Amygdala (tissue), 56 donors: Measurements from ENCODE around the gene PRRG4.
"Not testable (repeated sequence)": the region's sequence is repeated elsewhere in the genome, so short reads cannot be mapped to it uniquely, and the experiment has no call there.

ENCODE experiments used
- DNase-seq, 56 donors: peaks; one replicate each; lab custom pipeline; 2025; lab: John Stamatoyannopoulos, UW

The PRRG4 gene

GRCh38 chr11:32829680-32830412 lies at the start of gene PRRG4:
Gene PRRG4, plus strand, starts transcription at chr11:32829927. Its CDS starts 603 bp downstream, at chr11:32830530.
- DNase-seq, result peak in 22 of 56 donors; percentile 1 to 51 (median 8)

GRCh38 chr11:32780839-32781238 lies 48.9 kb upstream of the PRRG4 start:
- not testable (repeated sequence) for DNase-seq

- no peak for DNase-seq
Measured at GRCh38 chr11:32781721-32782120, 48.0 kb upstream of the PRRG4 start.

- no peak for DNase-seq
Measured at GRCh38 chr11:32785262-32785661, 44.5 kb upstream of the PRRG4 start.

- no peak for DNase-seq
Measured at GRCh38 chr11:32786811-32787210, 42.9 kb upstream of the PRRG4 start.

GRCh38 chr11:32790916-32791315 lies 38.8 kb upstream of the PRRG4 start:
- no peak for DNase-seq

- no peak for DNase-seq
Measured at GRCh38 chr11:32792111-32792947, 37.4 kb upstream of the PRRG4 start.

- peak in 34 of 56 donors; percentile 1 to 73 (median 14) for DNase-seq
Measured at GRCh38 chr11:32792948-32793475, 36.7 kb upstream of the PRRG4 start.

GRCh38 chr11:32794439-32794838 lies 35.3 kb upstream of the PRRG4 start, which contains the start of gene CCDC73:
Gene CCDC73, minus strand, starts transcription at chr11:32794662. Its CDS starts 34,419 bp downstream, at chr11:32760243.
- no peak for DNase-seq

GRCh38 chr11:32796425-32796824 lies 33.3 kb upstream of the PRRG4 start:
- no peak for DNase-seq

- DNase-seq, result peak in 33 of 56 donors; percentile 0 to 76 (median 29)
Measured at GRCh38 chr11:32809313-32809712, 20.4 kb upstream of the PRRG4 start.

GRCh38 chr11:32817181-32817851 lies 12.4 kb upstream of the PRRG4 start:
- DNase-seq, result no peak

GRCh38 chr11:32817852-32818183 lies 11.9 kb upstream of the PRRG4 start:
- DNase-seq, result no peak

- no peak for DNase-seq
Measured at GRCh38 chr11:32819187-32819586, 10.5 kb upstream of the PRRG4 start.

GRCh38 chr11:32820497-32820896 lies 9.2 kb upstream of the PRRG4 start:
- no peak for DNase-seq

GRCh38 chr11:32821517-32821916 lies 8.2 kb upstream of the PRRG4 start:
- no peak for DNase-seq

- no peak for DNase-seq
Measured at GRCh38 chr11:32821917-32822560, 7.7 kb upstream of the PRRG4 start.

GRCh38 chr11:32823617-32824016 lies 6.1 kb upstream of the PRRG4 start:
- DNase-seq, result not testable (repeated sequence)

- DNase-seq, result no peak
Measured at GRCh38 chr11:32826113-32826512, 3.6 kb upstream of the PRRG4 start.

GRCh38 chr11:32827276-32827675 lies 2.5 kb upstream of the PRRG4 start:
- DNase-seq, result no peak
